MV-4-11 (cell line): ENCODE measurements around the gene DYNLT2B.
"Not testable (repeated sequence)": the region's sequence is repeated elsewhere in the genome, so short reads cannot be mapped to it uniquely, and the experiment has no call there.

Experiments
- DNase-seq: peaks from one replicate; lab custom pipeline; 2025; lab: John Stamatoyannopoulos, UW

DYNLT2B gene

GRCh38 chr3:196317687-196318467 lies at the start of gene DYNLT2B:
DYNLT2B (minus strand) TSS chr3:196318240; CDS start chr3:196318152, 88 bp downstream.
- DNase-seq: peak; percentile 79

- DNase-seq: peak; percentile 8
These were observed 47.7 kb upstream of the DYNLT2B start for GRCh38 chr3:196365736-196366135.

GRCh38 chr3:196360586-196360985 lies 42.5 kb upstream of the DYNLT2B start:
- DNase-seq: no peak

GRCh38 chr3:196358540-196358939 lies 40.5 kb upstream of the DYNLT2B start:
- DNase-seq: not testable (repeated sequence)

GRCh38 chr3:196357905-196358304 lies 39.9 kb upstream of the DYNLT2B start:
- DNase-seq: no peak

- no peak for DNase-seq
These were observed 38.5 kb upstream of the DYNLT2B start for GRCh38 chr3:196356556-196356955.

GRCh38 chr3:196355668-196356067 lies 37.6 kb upstream of the DYNLT2B start:
- no peak for DNase-seq

- no peak for DNase-seq
These were observed 36.1 kb upstream of the DYNLT2B start for GRCh38 chr3:196354132-196354531.

GRCh38 chr3:196351541-196351940 lies 33.5 kb upstream of the DYNLT2B start:
- DNase-seq: no peak

GRCh38 chr3:196350067-196350466 lies 32.0 kb upstream of the DYNLT2B start:
- no peak for DNase-seq

- no peak for DNase-seq
These were observed 30.7 kb upstream of the DYNLT2B start for GRCh38 chr3:196348698-196349097.

- DNase-seq: peak; percentile 89
These were observed 26.6 kb upstream of the DYNLT2B start for GRCh38 chr3:196344663-196345062.

- not testable (repeated sequence) for DNase-seq
These were observed 25.9 kb upstream of the DYNLT2B start for GRCh38 chr3:196343917-196344316.

- peak; percentile 87 for DNase-seq
These were observed 23.1 kb upstream of the DYNLT2B start for GRCh38 chr3:196341137-196341536.

GRCh38 chr3:196340466-196340865 lies 22.4 kb upstream of the DYNLT2B start:
- DNase-seq: no peak

- peak; percentile 77 for DNase-seq
These were observed 21.6 kb upstream of the DYNLT2B start for GRCh38 chr3:196339493-196340254.

- no peak for DNase-seq
These were observed 21.0 kb upstream of the DYNLT2B start for GRCh38 chr3:196339044-196339443.

GRCh38 chr3:196336319-196337145 lies 18.5 kb upstream of the DYNLT2B start:
- DNase-seq: no peak

GRCh38 chr3:196335503-196335948 lies 17.5 kb upstream of the DYNLT2B start:
- no peak for DNase-seq

GRCh38 chr3:196334982-196335381 lies 16.9 kb upstream of the DYNLT2B start:
- no peak for DNase-seq

- DNase-seq: no peak
These were observed 14.1 kb upstream of the DYNLT2B start for GRCh38 chr3:196332168-196332567.

- no peak for DNase-seq
These were observed 9.4 kb upstream of the DYNLT2B start for GRCh38 chr3:196327405-196327804.
